Activated B cell treated with CpG ODN at 0.5 μM for 24 hours (primary cell): ENCODE data around the gene AS3MT. TPM values are rescaled to one million over a fixed set of nuclear protein-coding genes. Genes with fewer than 3 reads are reported as not detected.

Experiments
- ATAC-seq: fragments of 200-7000 bp; cut with Tn5 transposase; one replicate; pipeline ENCODE4 v1.10.0; 2021; ENCODE audit warnings: low read depth, mild to moderate bottlenecking, moderate library complexity
- CTCF ChIA-PET: fragments of 350-600 bp; sonication (Branson Sonifier 250); formaldehyde crosslinking; loops from one replicate; lab custom pipeline; 2021; ENCODE audit warnings: antibody characterized with exemption; lab: Charles Lee
- POLR2A ChIA-PET: fragments of 350-600 bp; sonication (Branson Sonifier 250); formaldehyde crosslinking; loops from one replicate; lab custom pipeline; 2021; ENCODE audit warnings: antibody characterized with exemption; lab: Charles Lee
- DNase-seq: peaks from one replicate; pipeline ENCODE4 v3.0.0; 2022
- H3K27ac Mint-ChIP-seq: one replicate; pipeline ENCODE4 v1.8.0; 2020; ENCODE audit warnings: mixed read lengths
- H3K27me3 Mint-ChIP-seq: one replicate; pipeline ENCODE4 v1.8.0; 2021; ENCODE audit warnings: mixed read lengths
- H3K36me3 Mint-ChIP-seq: one replicate; pipeline ENCODE4 v1.8.0; 2021; ENCODE audit warnings: low read depth, mixed read lengths
- H3K4me1 Mint-ChIP-seq: one replicate; pipeline ENCODE4 v1.8.0; 2021; ENCODE audit warnings: mixed read lengths
- H3K4me3 Mint-ChIP-seq: one replicate; pipeline ENCODE4 v1.8.0; 2020; ENCODE audit warnings: mild to moderate bottlenecking, mixed read lengths
- H3K9me3 Mint-ChIP-seq: one replicate; pipeline ENCODE4 v1.8.0; 2020; ENCODE audit warnings: mixed read lengths
- intact Hi-C: fragments of 100-400 bp; cut with micrococcal nuclease; formaldehyde crosslinking; loops from one replicate; pipeline ENCODE4 v1.15.1; 2024
- total RNA-seq: library from RNA; stranded (reverse); gene quantifications from 2 replicates; pipeline ENCODE4 v1.2.3, GENCODE V29; 2022
- TF ChIP-seq, protein P1 (sequence below): fragments of 200-600 bp; IDR thresholded peaks from one replicate; pipeline ENCODE4 v1.8.0; 2022; ENCODE audit warnings: antibody characterized with exemption, mild to moderate bottlenecking

Gene AS3MT
- total RNA-seq, 1 donor from 2014 or later = 0.31 TPM

DNA sequence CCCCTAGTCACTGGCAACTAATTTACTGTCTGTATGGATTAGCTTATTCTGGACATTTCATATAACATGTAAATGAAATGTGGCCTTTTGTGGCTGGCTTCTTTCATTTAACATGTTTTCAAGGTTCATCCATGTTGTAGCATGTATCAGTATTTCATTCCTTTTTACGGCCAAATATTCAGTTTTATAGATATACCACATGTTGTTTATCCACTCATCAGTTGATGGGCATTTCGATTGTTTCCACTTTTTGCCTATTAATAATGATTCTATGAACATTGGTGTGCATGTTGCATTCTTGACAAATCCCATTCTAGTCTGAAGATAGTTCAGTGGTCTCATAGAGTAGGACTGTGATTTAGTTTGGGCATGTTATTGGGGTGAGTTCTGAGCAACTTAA is 61.5 kb downstream of the AS3MT start:
- ChIA-PET CTCF (no interaction called here), POLR2A (no interaction called here)
- no peak overlapping the region for H3K27ac Mint-ChIP-seq
- DNase-seq (no peak), ATAC-seq (no peak)
- H3K4me3 Mint-ChIP-seq = no peak overlapping the region
- no peaks in the 10 kb centered on the region for H3K27me3 Mint-ChIP-seq
- H3K4me1 Mint-ChIP-seq = peaks cover 7% of the 10 kb centered on the region
- no peaks in the 10 kb centered on the region for H3K9me3 Mint-ChIP-seq
- peaks cover 5% of the 10 kb centered on the region for H3K36me3 Mint-ChIP-seq
- TF ChIP-seq, protein P1, sequence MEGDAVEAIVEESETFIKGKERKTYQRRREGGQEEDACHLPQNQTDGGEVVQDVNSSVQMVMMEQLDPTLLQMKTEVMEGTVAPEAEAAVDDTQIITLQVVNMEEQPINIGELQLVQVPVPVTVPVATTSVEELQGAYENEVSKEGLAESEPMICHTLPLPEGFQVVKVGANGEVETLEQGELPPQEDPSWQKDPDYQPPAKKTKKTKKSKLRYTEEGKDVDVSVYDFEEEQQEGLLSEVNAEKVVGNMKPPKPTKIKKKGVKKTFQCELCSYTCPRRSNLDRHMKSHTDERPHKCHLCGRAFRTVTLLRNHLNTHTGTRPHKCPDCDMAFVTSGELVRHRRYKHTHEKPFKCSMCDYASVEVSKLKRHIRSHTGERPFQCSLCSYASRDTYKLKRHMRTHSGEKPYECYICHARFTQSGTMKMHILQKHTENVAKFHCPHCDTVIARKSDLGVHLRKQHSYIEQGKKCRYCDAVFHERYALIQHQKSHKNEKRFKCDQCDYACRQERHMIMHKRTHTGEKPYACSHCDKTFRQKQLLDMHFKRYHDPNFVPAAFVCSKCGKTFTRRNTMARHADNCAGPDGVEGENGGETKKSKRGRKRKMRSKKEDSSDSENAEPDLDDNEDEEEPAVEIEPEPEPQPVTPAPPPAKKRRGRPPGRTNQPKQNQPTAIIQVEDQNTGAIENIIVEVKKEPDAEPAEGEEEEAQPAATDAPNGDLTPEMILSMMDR = no peak
- intact Hi-C loops = no loop called here

DNA sequence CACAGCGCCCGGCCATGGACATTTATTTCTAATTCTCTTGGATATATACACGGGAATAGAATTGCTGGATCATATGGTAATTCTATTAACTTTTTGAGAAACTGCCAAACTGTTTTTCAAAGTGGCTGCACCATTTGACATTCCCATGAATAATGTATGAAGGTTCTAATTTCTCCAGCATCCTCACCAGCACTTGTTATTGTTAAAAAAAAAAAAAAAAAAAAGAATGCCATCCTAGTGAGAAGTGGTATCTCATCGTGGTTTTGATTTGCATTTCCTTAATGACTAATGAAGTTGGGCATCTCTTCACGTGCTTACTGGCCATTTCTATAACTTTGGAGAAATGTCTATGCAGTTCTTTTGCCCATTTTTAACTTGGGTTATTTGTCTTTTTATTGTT is 62.4 kb downstream of the AS3MT start:
- Mint-ChIP-seq H3K27me3 (no peaks in the 10 kb centered on the region), H3K36me3 (peaks cover 6% of the 10 kb centered on the region), H3K27ac (no peak overlapping the region), H3K9me3 (no peaks in the 10 kb centered on the region), H3K4me1 (peaks cover 7% of the 10 kb centered on the region), H3K4me3 (no peak overlapping the region)
- TF ChIP-seq, protein P1 = no peak
- ATAC-seq (no peak), DNase-seq (no peak)
- POLR2A ChIA-PET = no interaction called here
- CTCF ChIA-PET = no interaction called here
- intact Hi-C loops = no loop called here

DNA sequence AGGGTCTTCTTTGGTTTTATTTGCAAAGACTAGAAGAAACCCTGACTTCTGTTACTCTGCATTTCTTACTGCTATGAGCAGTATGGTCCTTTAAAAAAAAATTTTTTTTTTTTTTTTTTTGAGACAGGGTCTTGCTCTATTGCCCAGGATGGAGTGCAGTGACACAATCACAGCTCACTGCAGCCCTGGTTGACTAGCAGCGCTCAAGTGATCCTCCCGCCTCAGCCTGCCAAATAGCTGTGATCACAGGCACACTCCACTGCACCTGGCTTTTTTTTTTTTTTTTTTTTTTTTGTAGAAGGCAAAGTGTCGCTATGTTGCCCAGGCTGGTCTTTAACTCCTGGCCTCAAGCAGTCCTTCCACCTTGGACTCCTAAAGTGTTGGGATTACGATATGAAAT is 66.2 kb downstream of the AS3MT start:
- Mint-ChIP-seq H3K27ac (no peak overlapping the region), H3K36me3 (peaks cover 10% of the 10 kb centered on the region), H3K4me1 (no peaks in the 10 kb centered on the region), H3K9me3 (no peaks in the 10 kb centered on the region), H3K27me3 (no peaks in the 10 kb centered on the region), H3K4me3 (no peak overlapping the region)
- no peak for ATAC-seq
- TF ChIP-seq, protein P1 = no peak
- ChIA-PET POLR2A (interaction anchor here (0.6 kb wide), 1 partner anchor 69 kb away, joined by 4 read pairs; no protein-coding TSS in a partner anchor), CTCF (no interaction called here)
- no peak for DNase-seq
- intact Hi-C loops = no loop called here

DNA sequence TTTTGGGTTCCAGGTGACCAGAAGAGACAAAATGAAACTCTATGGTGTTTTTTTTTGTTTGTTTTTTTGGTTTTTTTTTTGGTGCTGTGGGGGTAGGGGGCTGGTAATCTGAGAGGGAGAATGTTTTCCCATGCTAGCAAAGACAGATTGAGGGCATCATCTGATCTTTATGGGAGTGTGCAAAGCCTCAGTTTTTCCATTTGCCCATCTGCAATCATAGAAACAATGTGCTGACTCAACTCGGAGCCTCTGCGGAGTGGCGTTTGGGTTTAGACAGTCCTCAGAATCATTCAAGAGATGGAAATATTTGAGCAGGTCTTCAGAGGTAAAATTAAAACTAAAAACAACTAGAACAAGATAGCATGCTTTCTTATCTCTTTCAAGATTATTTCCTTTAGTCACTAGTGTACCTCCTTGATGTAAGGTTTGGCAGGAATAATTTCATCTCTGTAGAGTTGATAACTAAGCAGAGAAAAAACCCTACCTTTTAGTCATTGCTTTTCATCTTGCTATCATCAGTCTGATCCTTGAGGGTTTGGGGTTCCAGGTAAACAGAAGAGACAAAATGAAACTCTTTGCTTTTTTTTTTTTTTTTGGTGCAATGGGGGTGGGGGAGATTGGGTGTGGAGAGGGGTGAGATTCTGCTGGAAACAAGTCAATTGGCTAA is 66.8 kb downstream of the AS3MT start:
- intact Hi-C loops = no loop called here
- no peak for DNase-seq
- Mint-ChIP-seq H3K27ac (no peak overlapping the region), H3K9me3 (no peaks in the 10 kb centered on the region), H3K4me3 (no peak overlapping the region), H3K4me1 (no peaks in the 10 kb centered on the region), H3K36me3 (peaks cover 10% of the 10 kb centered on the region), H3K27me3 (no peaks in the 10 kb centered on the region)
- no peak for ATAC-seq
- ChIA-PET CTCF (no interaction called here), POLR2A (no interaction called here)
- TF ChIP-seq, protein P1 = no peak

DNA sequence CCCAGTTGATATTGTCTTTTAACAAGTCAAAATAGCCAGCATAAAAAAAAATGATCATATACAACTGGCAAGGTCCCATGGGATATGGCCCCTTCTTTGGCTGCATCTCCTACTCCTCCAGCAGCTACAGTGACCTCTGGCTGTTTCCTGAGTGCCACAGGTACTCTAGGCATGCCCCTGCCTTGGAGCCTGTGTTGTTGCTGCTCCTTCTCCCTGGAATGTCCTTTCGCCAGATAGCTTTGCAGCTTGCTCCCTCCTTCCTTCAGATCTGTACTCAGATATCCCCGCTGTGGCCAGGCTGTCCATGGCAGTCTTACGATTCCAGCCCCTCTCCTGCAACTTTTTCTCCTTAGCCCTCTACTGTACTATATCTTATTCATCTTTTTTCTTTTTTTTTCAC is 72.1 kb downstream of the AS3MT start:
- Mint-ChIP-seq H3K36me3 (peaks cover 8% of the 10 kb centered on the region), H3K9me3 (no peaks in the 10 kb centered on the region), H3K27me3 (no peaks in the 10 kb centered on the region), H3K4me1 (no peaks in the 10 kb centered on the region), H3K27ac (no peak overlapping the region), H3K4me3 (no peak overlapping the region)
- CTCF ChIA-PET = no interaction called here
- TF ChIP-seq, protein P1 = no peak
- intact Hi-C loops = no loop called here
- DNase-seq (no peak), ATAC-seq (no peak)
- POLR2A ChIA-PET = no interaction called here
